Measurements from ENCODE around the gene KCNJ13.

KCNJ13 gene

GRCh38 chr2:232776435-232776834 is at the start of gene KCNJ13:
Gene KCNJ13, minus strand, starts transcription at chr2:232776565. Its CDS starts 5,203 bp downstream, at chr2:232771362.
- H3K4me3 ChIP-seq (ENCODE audit: insufficient read depth, low read length, poor library complexity, severe bottlenecking): no peak within 1 kb of the TSS
- H3K79me2 ChIP-seq (ENCODE audit: insufficient read depth, low read length): no peaks in the 10 kb centered on the region
- no peaks in the 10 kb centered on the region for H4K20me1 ChIP-seq (ENCODE audit: low read depth, low read length)
- H3K9me2 ChIP-seq (replicated peaks; ENCODE audit: insufficient read depth, low read length): no peaks in the 10 kb centered on the region
- no peak for TF ChIP-seq EZH2phosphoT487 (conservative IDR thresholded peaks at IDR 0.05; ENCODE audit: low read length)
- no peak for TF ChIP-seq CTCF (IDR thresholded peaks at IDR 0.05; ENCODE audit: insufficient read depth, low read length, poor library complexity, severe bottlenecking)
- H3K9ac ChIP-seq (ENCODE audit: low read length): no peak within 1 kb of the TSS
- H3K4me2 ChIP-seq (ENCODE audit: low read depth, low read length, poor library complexity, severe bottlenecking): no peak within 1 kb of the TSS
- H3K27me3 ChIP-seq (ENCODE audit: low read length): no peaks in the 10 kb centered on the region
- no peak within 1 kb of the TSS for H3K27ac ChIP-seq (ENCODE audit: low read depth, low read length)
- no peak within 1 kb of the TSS for H2AFZ ChIP-seq (ENCODE audit: low read depth, low read length, severe bottlenecking)
- peaks cover 3% of the 10 kb centered on the region; the same call in 1 of the 2 replicates for H3K36me3 ChIP-seq (ENCODE audit: low read length)
- H3F3A ChIP-seq (ENCODE audit: insufficient read depth): 0 out of 2 replicates have a peak, but pooled peaks cover 3% of the 10 kb centered on the region
- no peaks in the 10 kb centered on the region for H3K9me3 ChIP-seq (ENCODE audit: insufficient read depth, low read length)

- no peaks in the 10 kb centered on the region for H3K9me3 ChIP-seq (ENCODE audit: insufficient read depth, low read length)
- no peaks in the 10 kb centered on the region for H3F3A ChIP-seq (ENCODE audit: insufficient read depth)
- H2AFZ ChIP-seq (ENCODE audit: low read depth, low read length, severe bottlenecking): no peak overlapping the region
- H3K9me2 ChIP-seq (replicated peaks; ENCODE audit: insufficient read depth, low read length): no peaks in the 10 kb centered on the region
- H3K4me2 ChIP-seq (ENCODE audit: low read depth, low read length, poor library complexity, severe bottlenecking): no peak overlapping the region
- TF ChIP-seq CTCF (IDR thresholded peaks at IDR 0.05; ENCODE audit: insufficient read depth, low read length, poor library complexity, severe bottlenecking) (no peak), EZH2phosphoT487 (conservative IDR thresholded peaks at IDR 0.05; ENCODE audit: low read length) (no peak)
- H3K27ac ChIP-seq (ENCODE audit: low read depth, low read length): no peak overlapping the region
- H3K4me3 ChIP-seq (ENCODE audit: insufficient read depth, low read length, poor library complexity, severe bottlenecking): no peak overlapping the region
- no peaks in the 10 kb centered on the region for H4K20me1 ChIP-seq (ENCODE audit: low read depth, low read length)
- H3K27me3 ChIP-seq (ENCODE audit: low read length): no peaks in the 10 kb centered on the region
- peaks cover 6% of the 10 kb centered on the region; the same call in 1 of the 2 replicates for H3K36me3 ChIP-seq (ENCODE audit: low read length)
- H3K9ac ChIP-seq (ENCODE audit: low read length): no peak overlapping the region
- H3K79me2 ChIP-seq (ENCODE audit: insufficient read depth, low read length): no peaks in the 10 kb centered on the region
These were observed 41.4 kb upstream of the KCNJ13 start for GRCh38 chr2:232817756-232818155.

GRCh38 chr2:232816657-232817056 is 40.3 kb upstream of the KCNJ13 start:
- Histone ChIP-seq H3K27me3 (ENCODE audit: low read length) (no peaks in the 10 kb centered on the region), H3F3A (ENCODE audit: insufficient read depth) (no peaks in the 10 kb centered on the region), H3K4me3 (ENCODE audit: insufficient read depth, low read length, poor library complexity, severe bottlenecking) (no peak overlapping the region), H4K20me1 (ENCODE audit: low read depth, low read length) (no peaks in the 10 kb centered on the region), H3K9me2 (replicated peaks; ENCODE audit: insufficient read depth, low read length) (no peaks in the 10 kb centered on the region), H3K79me2 (ENCODE audit: insufficient read depth, low read length) (no peaks in the 10 kb centered on the region), H2AFZ (ENCODE audit: low read depth, low read length, severe bottlenecking) (no peak overlapping the region), H3K9me3 (ENCODE audit: insufficient read depth, low read length) (no peaks in the 10 kb centered on the region), H3K4me2 (ENCODE audit: low read depth, low read length, poor library complexity, severe bottlenecking) (no peak overlapping the region), H3K36me3 (ENCODE audit: low read length) (peaks cover 6% of the 10 kb centered on the region; the same call in 1 of the 2 replicates), H3K27ac (ENCODE audit: low read depth, low read length) (no peak overlapping the region), H3K9ac (ENCODE audit: low read length) (no peak overlapping the region)
- TF ChIP-seq CTCF (IDR thresholded peaks at IDR 0.05; ENCODE audit: insufficient read depth, low read length, poor library complexity, severe bottlenecking) (no peak), EZH2phosphoT487 (conservative IDR thresholded peaks at IDR 0.05; ENCODE audit: low read length) (no peak)

All from SU-DHL-6 (cell line).